Measurements from ENCODE around the gene PHF12.
"Not testable (repeated sequence)": the region's sequence is repeated elsewhere in the genome, so short reads cannot be mapped to it uniquely, and the experiment has no call there.

Gene PHF12

GRCh38 chr17:28929787-28930186 is 21.5 kb downstream of the PHF12 start:
- no peak for DNase-seq (ENCODE audit: low read depth)

GRCh38 chr17:28928061-28928460 is 23.3 kb downstream of the PHF12 start:
- DNase-seq (ENCODE audit: low read depth) = no peak

- no peak for DNase-seq (ENCODE audit: low read depth)
These were observed 24.5 kb downstream of the PHF12 start for GRCh38 chr17:28926786-28927185.

- DNase-seq (ENCODE audit: low read depth) = no peak
These were observed 25.0 kb downstream of the PHF12 start for GRCh38 chr17:28926366-28926765.

GRCh38 chr17:28925912-28926365 is 25.4 kb downstream of the PHF12 start:
- no peak for DNase-seq (ENCODE audit: low read depth)

GRCh38 chr17:28920201-28920600 is 31.1 kb downstream of the PHF12 start:
- DNase-seq (ENCODE audit: low read depth) = no peak

- DNase-seq (ENCODE audit: low read depth) = no peak
These were observed 33.0 kb downstream of the PHF12 start for GRCh38 chr17:28918295-28918694.

GRCh38 chr17:28917465-28917864 is 33.9 kb downstream of the PHF12 start:
- no peak for DNase-seq (ENCODE audit: low read depth)

- DNase-seq (ENCODE audit: low read depth) = no peak
These were observed 34.3 kb downstream of the PHF12 start for GRCh38 chr17:28917029-28917428.

GRCh38 chr17:28916302-28916934 is 34.9 kb downstream of the PHF12 start:
- no peak for DNase-seq (ENCODE audit: low read depth)

- DNase-seq (ENCODE audit: low read depth) = no peak
These were observed 38.4 kb downstream of the PHF12 start for GRCh38 chr17:28912938-28913333.

- no peak for DNase-seq (ENCODE audit: low read depth)
These were observed 38.9 kb downstream of the PHF12 start for GRCh38 chr17:28912281-28912937.

- DNase-seq (ENCODE audit: low read depth) = no peak
These were observed 39.8 kb downstream of the PHF12 start for GRCh38 chr17:28911411-28912045.

GRCh38 chr17:28910534-28910933 is 40.8 kb downstream of the PHF12 start:
- DNase-seq (ENCODE audit: low read depth) = no peak

- DNase-seq (ENCODE audit: low read depth) = no peak
These were observed 42.6 kb downstream of the PHF12 start for GRCh38 chr17:28908640-28909167.

GRCh38 chr17:28907709-28908475 is 43.4 kb downstream of the PHF12 start:
- DNase-seq (ENCODE audit: low read depth) = no peak

GRCh38 chr17:28906706-28907438 is 44.4 kb downstream of the PHF12 start:
- DNase-seq (ENCODE audit: low read depth) = no peak

GRCh38 chr17:28906276-28906675 is 45.0 kb downstream of the PHF12 start:
- DNase-seq (ENCODE audit: low read depth) = no peak

GRCh38 chr17:28904800-28905199 is 46.5 kb downstream of the PHF12 start:
- DNase-seq (ENCODE audit: low read depth) = no peak

GRCh38 chr17:28903546-28903841 is 47.8 kb downstream of the PHF12 start:
- not testable (repeated sequence) for DNase-seq (ENCODE audit: low read depth)

- peak; percentile 87 for DNase-seq (ENCODE audit: low read depth)
These were observed 48.3 kb downstream of the PHF12 start, which contains the start of gene DHRS13 for GRCh38 chr17:28902819-28903545. Gene DHRS13, minus strand, starts transcription at chr17:28903079. Its CDS starts 135 bp downstream, at chr17:28902944.
